HepG2 (cell line): Measurements from ENCODE around the gene MAFF. TPM values are rescaled to one million over a fixed set of nuclear protein-coding genes. Genes with fewer than 3 reads are reported as not detected.
A peak's percentile ranks its signal among the peaks of the same experiment; 100 is the strongest.

ENCODE experiments used
- EED ChIP-seq: sonication (generic); formaldehyde crosslinking; IDR thresholded peaks from 2 replicates; pipeline ENCODE4 v1.5.0; 2020; ENCODE audit warnings: mild to moderate bottlenecking, missing genetic modification reagents
- HNF1B ChIP-seq: sonication (generic); formaldehyde crosslinking; IDR thresholded peaks from 2 replicates; pipeline ENCODE4 v1.5.1; 2020; ENCODE audit warnings: mild to moderate bottlenecking, moderate library complexity, missing genetic modification reagents
- HOXA3 ChIP-seq: sonication (generic); formaldehyde crosslinking; IDR thresholded peaks from 2 replicates; pipeline ENCODE4 v1.5.0; 2020; ENCODE audit warnings: missing genetic modification reagents
- KDM3A ChIP-seq: IDR thresholded peaks from 2 replicates; pipeline ENCODE4 v1.6.1; 2018; ENCODE audit warnings: low read depth, missing compliant biosample characterization
- RFXAP ChIP-seq: sonication (generic); formaldehyde crosslinking; IDR thresholded peaks from 2 replicates; pipeline ENCODE4 v1.4.0; 2020; ENCODE audit warnings: missing genetic modification reagents, borderline replicate concordance
- SMAD9 ChIP-seq: sonication (generic); formaldehyde crosslinking; IDR thresholded peaks from 2 replicates; pipeline ENCODE4 v1.5.1; 2020; ENCODE audit warnings: mild to moderate bottlenecking, missing genetic modification reagents
- TFDP2 ChIP-seq: sonication (generic); formaldehyde crosslinking; IDR thresholded peaks from 2 replicates; pipeline ENCODE4 v1.4.0; 2020; ENCODE audit warnings: missing genetic modification reagents
- ZNF33A ChIP-seq: sonication (generic); formaldehyde crosslinking; IDR thresholded peaks from 2 replicates; pipeline ENCODE4 v1.5.1; 2020; ENCODE audit warnings: missing genetic modification reagents, mild to moderate bottlenecking, moderate library complexity, borderline replicate concordance
- ZNF407 ChIP-seq: sonication (generic); formaldehyde crosslinking; IDR thresholded peaks from one replicate; pipeline ENCODE4 v1.5.1; 2020; ENCODE audit warnings: mild to moderate bottlenecking, missing genetic modification reagents; ENCODE audit errors: not compliant biosample characterization
- ZNF577 ChIP-seq: sonication (generic); formaldehyde crosslinking; IDR thresholded peaks from 2 replicates; pipeline ENCODE4 v1.4.0; 2020; ENCODE audit warnings: mild to moderate bottlenecking, low read depth, missing genetic modification reagents, borderline replicate concordance
- ZNF605 ChIP-seq: sonication (generic); formaldehyde crosslinking; IDR thresholded peaks from 2 replicates; pipeline ENCODE4 v1.8.0; 2022; ENCODE audit warnings: mild to moderate bottlenecking, missing genetic modification reagents
- ZNF614 ChIP-seq: IDR thresholded peaks from 2 replicates; pipeline ENCODE4 v1.6.1; 2018; ENCODE audit warnings: missing biosample characterization, missing genetic modification reagents, inconsistent platforms, borderline replicate concordance
- ZNF674 ChIP-seq: sonication (generic); formaldehyde crosslinking; IDR thresholded peaks from 2 replicates; pipeline ENCODE4 v1.5.0; 2020; ENCODE audit warnings: low read depth, mild to moderate bottlenecking, missing genetic modification reagents
- polyA plus RNA-seq, 8 experiments: library from polyadenylated mRNA; depleted of rRNA in 3 of 8; stranded (reverse) in 7 of 8; unstranded in 1 of 8; fragments of >200 nt; fragmentation: Illumina TruSeq in 4 of 8; extraction: Trizol in 4 of 8; gene quantifications; 2 replicates each; pipeline versions ENCODE4 v1.2.1 to v1.2.3, GENCODE V29; 2011 to 2016; ENCODE audit warnings: low read depth in 4 of 8, missing spikeins in 1 of 8, mixed read lengths in 1 of 8; ENCODE audit not compliant: insufficient read depth in 1 of 8
- total RNA-seq, 5 experiments: library from RNA; depleted of rRNA; stranded (reverse); fragments of >200 nt; fragmentation: Illumina TruSeq; extraction: Trizol; gene quantifications; 2 replicates each; pipeline ENCODE4 v1.2.3, GENCODE V29; 2016; ENCODE audit warnings: low read depth in 1 of 5
- TF ChIP-seq, protein P1 (sequence below): sonication (generic); formaldehyde crosslinking; IDR thresholded peaks from 2 replicates; pipeline ENCODE4 v1.5.0; 2020; ENCODE audit warnings: missing genetic modification reagents, mild to moderate bottlenecking, borderline replicate concordance
- TF ChIP-seq, protein P2 (sequence below): sonication (generic); formaldehyde crosslinking; IDR thresholded peaks from 2 replicates; pipeline ENCODE4 v1.5.0; 2020; ENCODE audit warnings: missing genetic modification reagents

Gene MAFF
- total and polyA plus RNA-seq, 2 of the 13 experiments (the other 11 are each of a cell fraction or from before 2014, with no cell fraction given), result 5.4 to 14.3 TPM

DNA sequence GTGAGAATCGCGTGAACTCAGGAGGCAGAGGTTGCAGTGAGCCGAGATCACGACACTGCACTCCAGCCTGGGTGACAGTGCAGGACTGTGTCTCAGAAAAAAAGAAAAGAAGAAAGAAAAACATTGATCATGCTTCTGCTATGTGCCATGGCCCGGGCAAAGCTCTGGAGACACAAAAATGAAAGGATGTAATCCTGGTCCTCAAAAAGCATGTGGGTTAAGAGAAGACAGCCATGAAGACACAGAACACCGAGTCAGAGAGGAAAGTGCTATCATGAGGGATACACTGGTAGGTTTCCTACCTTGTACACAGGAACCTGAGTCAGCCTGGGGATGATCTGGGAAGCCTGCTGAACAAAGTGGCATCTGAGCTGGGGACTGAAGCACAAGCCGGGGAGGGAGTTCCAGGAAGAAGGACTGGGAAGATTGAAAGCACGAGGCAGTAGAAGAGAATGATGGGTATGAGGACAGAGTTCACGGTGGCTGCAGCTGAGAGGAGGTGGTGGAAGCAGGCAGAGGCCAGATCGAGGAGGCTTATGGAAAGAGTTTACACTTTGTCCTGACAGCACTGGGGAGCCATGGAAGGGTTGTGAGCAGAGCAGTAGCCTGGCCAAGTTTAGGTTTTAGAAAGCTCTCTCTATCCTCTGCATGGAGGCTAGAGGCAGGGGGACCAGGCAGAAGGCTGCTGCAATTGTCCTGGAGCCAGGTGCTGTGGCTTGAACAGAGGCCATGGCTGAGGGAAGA is 9.9 kb upstream of the MAFF start (continued):
- TF ChIP-seq, protein P1, sequence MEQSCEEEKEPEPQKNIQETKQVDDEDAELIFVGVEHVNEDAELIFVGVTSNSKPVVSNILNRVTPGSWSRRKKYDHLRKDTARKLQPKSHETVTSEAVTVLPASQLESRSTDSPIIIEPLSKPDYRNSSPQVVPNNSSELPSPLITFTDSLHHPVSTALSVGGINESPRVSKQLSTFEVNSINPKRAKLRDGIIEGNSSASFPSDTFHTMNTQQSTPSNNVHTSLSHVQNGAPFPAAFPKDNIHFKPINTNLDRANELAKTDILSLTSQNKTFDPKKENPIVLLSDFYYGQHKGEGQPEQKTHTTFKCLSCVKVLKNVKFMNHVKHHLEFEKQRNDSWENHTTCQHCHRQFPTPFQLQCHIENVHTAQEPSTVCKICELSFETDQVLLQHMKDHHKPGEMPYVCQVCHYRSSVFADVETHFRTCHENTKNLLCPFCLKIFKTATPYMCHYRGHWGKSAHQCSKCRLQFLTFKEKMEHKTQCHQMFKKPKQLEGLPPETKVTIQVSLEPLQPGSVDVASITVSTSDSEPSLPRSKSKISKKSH (CRISPR knock-in tag), result 0 out of 2 replicates have a peak, but pooled peaks have one; percentile 47
- TF ChIP-seq KDM3A (CRISPR knock-in tag), result no peak
- TF ChIP-seq HNF1B (CRISPR knock-in tag), result no peak
- TF ChIP-seq ZNF614 (CRISPR knock-in tag), result no peak
- TF ChIP-seq, protein P2, sequence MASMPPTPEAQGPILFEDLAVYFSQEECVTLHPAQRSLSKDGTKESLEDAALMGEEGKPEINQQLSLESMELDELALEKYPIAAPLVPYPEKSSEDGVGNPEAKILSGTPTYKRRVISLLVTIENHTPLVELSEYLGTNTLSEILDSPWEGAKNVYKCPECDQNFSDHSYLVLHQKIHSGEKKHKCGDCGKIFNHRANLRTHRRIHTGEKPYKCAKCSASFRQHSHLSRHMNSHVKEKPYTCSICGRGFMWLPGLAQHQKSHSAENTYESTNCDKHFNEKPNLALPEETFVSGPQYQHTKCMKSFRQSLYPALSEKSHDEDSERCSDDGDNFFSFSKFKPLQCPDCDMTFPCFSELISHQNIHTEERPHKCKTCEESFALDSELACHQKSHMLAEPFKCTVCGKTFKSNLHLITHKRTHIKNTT, result no peak
- TF ChIP-seq HOXA3 (CRISPR knock-in tag), result no peak; the same call in 1 of the 2 replicates
- TF ChIP-seq ZNF674 (CRISPR knock-in tag), result no peak
- TF ChIP-seq ZNF33A (CRISPR knock-in tag), result no peak
- TF ChIP-seq ZNF407 (CRISPR knock-in tag), result no peak
- TF ChIP-seq TFDP2, result no peak
- TF ChIP-seq EED (CRISPR knock-in tag), result no peak
- TF ChIP-seq ZNF605 (CRISPR knock-in tag), result no peak
- no peak for TF ChIP-seq ZNF577
- no peak for TF ChIP-seq RFXAP
- TF ChIP-seq SMAD9 (CRISPR knock-in tag), result no peak
